ENCODE measurements around the gene TPRX1.
"Not testable (repeated sequence)": the region's sequence is repeated elsewhere in the genome, so short reads cannot be mapped to it uniquely, and the experiment has no call there.

TPRX1 gene

GRCh38 chr19:47765523-47766358 is 38.6 kb downstream of the TPRX1 start:
- DNase-seq: peak; percentile 49

DNA sequence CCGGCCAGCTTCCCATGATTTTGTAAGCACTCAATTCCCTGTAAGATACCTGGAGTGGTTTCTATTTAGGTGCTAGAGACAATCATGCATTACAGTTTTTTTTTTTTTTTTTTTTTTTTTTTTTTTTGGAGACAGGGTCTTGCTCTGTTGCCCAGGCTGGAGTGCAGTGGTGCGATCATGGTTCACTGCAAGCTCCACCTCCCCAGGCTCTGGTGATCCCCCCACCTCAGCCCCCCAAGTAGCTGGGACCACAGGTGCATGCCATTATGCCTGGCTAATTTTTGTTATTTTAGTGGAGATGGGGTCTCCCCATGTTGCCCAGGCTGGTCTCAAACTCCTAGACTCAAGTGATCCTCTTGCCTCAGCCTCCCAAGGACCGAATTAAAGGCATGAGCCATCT is 39.6 kb downstream of the TPRX1 start:
- DNase-seq: not testable (repeated sequence)

GRCh38 chr19:47762615-47763308 is 41.6 kb downstream of the TPRX1 start:
- no peak for DNase-seq

DNA sequence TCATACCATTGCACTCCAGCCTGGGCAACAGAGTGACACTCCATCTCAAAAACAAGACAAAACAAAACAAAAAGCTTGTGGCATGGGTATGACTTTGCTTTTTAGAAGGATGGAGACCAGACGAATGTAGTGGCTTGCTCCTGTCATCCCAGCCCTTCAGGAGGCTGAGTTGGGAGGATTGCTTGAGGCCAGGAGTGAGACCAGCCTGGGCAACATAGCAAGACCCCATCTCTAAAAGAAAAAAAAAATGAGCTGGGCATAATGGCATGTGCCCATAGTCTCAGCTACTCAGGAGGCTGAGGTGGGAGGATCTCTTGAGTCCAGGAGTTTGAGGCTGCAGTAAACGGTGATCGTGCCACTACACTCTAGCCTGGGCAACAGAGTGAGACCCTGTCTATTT is 42.2 kb downstream of the TPRX1 start:
- no peak for DNase-seq

DNA sequence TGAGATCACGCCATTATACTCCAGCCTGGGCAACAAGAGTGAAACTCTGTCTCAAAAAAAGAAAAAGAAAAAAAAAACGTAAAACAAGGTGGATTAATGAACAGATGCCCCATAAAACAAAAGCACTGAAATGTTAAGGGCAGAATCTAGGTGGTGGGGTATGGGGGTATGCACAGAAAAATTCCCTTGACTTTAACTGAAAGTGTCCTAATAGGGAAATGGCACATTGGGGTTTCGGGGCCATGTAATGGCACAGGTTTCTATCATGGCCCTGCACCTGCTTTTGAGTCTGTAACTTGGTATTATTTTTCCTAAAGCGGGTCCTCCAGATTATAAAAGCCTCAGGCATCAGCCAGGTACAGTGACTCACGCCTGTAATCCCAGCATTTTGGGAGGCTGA is 42.8 kb downstream of the TPRX1 start:
- no peak for DNase-seq

- no peak for DNase-seq
Measured at GRCh38 chr19:47760632-47760999, 43.7 kb downstream of the TPRX1 start.

- no peak for DNase-seq
Measured at GRCh38 chr19:47758443-47758804, 45.9 kb downstream of the TPRX1 start.

- DNase-seq: no peak
Measured at GRCh38 chr19:47757617-47758442, 46.5 kb downstream of the TPRX1 start.

DNA sequence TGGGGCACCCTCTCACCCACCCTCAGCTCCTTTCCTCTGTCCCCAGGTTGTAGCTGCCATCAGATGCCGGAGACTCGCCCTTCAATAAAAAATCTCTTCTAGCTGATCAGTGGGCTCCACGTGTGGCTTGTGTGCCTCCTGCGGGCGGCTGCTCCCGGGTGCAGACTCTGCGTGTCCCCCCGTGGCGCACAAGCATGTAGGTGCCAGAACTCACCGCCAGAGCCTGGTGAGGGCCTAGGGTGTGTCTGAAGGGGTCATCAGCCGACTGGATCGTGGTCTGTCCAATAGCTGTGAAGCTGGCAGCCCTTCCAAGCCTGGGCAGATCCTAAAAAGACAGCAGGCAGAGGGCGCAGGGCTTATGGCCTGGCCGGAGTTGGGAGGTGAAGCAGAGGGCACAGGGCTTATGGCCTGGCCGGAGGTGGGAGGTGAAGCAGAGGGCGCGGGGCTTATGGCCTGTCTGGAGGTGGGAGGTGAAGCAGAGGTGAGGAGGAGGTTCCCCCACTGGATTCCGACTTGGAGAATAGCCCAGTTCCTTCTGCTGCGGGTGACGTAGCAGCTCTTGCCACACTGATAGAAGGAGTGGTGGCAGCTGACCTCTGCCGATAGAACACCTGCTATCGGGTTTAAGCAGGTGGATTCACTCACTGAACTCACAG is 47.3 kb downstream of the TPRX1 start:
- no peak for DNase-seq

GRCh38 chr19:47756627-47756929 is 47.8 kb downstream of the TPRX1 start:
- no peak for DNase-seq

- no peak for DNase-seq
Measured at GRCh38 chr19:47755762-47756626, 48.4 kb downstream of the TPRX1 start.

DNA sequence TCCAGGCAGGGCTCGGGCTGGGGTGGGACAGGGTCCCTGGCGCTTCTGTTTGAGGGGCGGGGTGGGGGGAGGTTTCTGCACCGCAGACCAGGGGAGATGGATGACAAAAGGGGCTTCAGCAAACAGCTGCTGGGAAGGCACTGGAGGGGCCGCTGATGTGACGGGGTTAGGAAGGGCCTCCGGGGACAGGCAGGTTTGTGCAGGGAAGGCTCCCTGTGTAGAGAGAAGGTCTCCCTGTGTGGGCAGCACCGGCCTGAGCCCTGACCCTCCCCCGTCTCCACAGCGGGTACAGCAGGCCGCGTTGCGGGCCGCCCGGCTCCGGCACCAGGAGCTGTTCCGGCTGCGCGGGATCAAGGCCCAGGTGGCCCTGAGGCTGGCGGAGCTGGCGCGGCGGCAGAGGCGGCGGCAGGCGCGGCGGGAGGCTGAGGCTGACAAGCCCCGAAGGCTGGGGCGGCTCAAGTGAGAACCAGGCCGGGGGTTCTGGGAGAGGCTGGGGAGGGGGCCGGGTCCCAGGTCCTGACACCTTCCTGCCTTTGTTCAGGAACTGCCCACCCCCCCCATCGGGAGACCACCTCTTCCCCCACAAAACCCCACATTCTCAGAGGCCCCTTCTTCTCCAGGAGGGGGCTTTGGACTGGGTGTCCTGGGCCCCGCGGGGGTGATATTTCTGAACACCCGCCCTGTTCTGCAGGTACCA is 49.1 kb downstream of the TPRX1 start:
- no peak for DNase-seq

DNA sequence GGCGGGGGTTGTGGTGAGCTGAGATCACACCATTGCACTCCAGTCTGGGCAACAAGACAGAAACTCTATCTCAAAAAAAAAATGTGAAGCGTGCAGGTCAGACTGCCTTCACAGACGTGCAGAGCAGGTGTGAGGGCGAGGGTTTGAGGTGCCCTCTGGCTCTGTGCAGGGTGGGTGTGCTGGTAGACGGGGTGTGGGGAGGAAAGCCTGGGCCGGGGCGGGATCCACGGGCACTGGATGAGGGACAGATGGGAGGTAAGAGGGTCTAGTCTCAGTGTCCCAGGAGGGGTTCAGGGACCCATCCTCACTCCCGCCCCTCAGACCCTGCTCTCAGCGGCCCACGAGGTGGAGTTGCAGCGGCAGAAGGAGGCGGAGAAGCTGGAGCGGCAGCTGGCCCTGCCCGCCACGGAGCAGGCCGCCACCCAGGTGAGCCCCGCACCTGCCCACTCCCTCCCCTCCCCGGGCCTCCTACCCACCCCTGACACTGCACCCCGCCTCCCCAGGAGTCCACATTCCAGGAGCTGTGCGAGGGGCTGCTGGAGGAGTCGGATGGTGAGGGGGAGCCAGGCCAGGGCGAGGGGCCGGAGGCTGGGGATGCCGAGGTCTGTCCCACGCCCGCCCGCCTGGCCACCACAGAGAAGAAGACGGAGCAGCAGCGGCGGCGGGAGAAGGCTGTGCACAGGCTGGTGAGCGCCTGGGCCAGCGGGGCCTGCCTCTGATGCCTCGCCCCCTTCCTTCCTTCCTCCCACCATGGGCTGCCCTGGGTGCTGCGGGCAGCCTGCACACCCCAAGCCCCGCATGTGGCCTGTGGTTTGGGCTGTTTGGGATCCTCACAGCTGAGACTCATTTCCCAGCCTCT is 49.9 kb downstream of the TPRX1 start:
- DNase-seq: no peak

DNA sequence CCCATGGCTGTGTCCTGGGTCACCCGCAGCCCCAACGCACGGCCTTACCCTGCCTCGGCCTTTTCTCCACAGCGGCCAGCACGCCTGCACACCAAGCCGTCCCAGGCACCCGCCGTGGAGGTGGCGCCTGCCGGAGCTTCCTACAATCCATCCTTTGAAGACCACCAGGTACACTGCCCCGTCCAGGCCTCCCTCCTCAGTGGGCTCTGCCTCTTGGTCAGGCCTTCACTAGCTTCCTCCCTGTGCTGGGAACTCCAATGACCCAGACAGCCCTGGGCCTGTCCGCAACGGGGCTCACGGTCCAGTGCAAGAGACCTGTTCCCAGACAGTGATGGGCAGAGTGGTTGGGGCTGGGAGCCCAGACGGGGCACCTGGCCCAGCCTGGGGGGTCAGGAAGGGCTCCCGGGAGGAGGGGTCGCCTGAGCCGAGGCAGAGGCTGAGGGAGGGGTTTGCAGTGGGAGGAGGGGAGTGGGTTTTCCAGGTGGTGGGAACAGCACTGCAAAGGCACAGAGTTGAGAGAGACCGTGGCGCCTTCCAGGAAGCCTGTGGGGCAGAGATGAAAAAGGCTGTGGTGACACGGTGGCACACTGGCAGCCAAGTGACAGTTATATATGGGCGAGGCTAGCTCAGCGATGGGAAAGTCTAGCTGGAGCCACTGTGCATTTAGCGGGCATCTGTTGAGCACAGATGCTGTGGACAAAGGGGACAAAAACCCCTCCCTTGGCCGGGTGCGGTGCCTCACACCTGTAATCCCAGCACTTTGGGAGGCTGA is 51.7 kb downstream of the TPRX1 start:
- DNase-seq: no peak

Measured in CD4-positive, alpha-beta T cell treated with Interleukin-17A for 1 hour (primary cell).